DLD1 (cell line): Measurements from ENCODE around the gene TM7SF3.
"Not testable (repeated sequence)": the region's sequence is repeated elsewhere in the genome, so short reads cannot be mapped to it uniquely, and the experiment has no call there.

Experiments
- in situ Hi-C: cut with HindIII; loops from 2 replicates; pipeline ENCODE4 v1.10.0; 2017; ENCODE audit warnings: low sequenced_read_pairs

The TM7SF3 gene, protein sequence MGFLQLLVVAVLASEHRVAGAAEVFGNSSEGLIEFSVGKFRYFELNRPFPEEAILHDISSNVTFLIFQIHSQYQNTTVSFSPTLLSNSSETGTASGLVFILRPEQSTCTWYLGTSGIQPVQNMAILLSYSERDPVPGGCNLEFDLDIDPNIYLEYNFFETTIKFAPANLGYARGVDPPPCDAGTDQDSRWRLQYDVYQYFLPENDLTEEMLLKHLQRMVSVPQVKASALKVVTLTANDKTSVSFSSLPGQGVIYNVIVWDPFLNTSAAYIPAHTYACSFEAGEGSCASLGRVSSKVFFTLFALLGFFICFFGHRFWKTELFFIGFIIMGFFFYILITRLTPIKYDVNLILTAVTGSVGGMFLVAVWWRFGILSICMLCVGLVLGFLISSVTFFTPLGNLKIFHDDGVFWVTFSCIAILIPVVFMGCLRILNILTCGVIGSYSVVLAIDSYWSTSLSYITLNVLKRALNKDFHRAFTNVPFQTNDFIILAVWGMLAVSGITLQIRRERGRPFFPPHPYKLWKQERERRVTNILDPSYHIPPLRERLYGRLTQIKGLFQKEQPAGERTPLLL

DNA sequence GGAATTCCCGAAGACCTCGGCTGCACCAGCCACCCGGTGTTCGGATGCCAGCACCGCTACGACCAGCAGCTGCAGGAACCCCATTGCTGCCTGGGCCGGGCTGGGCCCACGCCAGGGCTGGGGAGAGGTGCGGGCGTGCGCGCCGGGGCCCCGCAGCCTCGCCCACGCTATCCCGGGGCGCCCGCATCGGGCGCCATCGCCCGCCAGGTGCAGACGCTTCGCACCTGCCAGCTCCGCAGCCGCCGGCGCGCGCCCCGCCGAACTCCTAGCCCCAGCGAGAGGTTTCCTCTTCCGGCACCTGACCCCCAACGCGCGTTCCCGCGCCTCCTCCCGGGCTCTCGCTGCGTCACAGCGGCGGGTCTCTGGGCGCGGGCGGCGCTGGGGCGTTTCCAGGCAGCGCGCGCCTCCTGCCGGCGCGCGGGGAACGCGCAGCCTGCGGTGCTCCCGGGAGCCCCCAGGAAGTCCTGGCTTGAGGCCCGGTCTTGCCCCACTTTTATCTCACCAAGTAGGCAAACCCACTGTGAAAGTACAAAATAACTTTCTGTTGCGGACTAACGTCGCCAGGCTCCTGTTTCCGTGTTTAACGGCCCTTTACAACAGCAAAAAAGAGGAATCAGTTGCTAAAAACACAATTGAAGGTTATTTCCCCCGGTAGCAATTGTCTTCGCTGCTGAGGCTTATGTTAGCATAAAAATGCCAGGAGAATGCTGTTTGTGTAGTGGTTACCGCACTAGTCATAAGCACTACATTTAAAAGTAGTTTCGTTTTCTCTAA, at the start of gene TM7SF3:
Gene TM7SF3, minus strand, starts transcription at position 300 of the 774 bp plus-strand sequence. Its CDS starts 216 bp downstream, at position 84.
- in situ Hi-C loops = no loop called here

DNA sequence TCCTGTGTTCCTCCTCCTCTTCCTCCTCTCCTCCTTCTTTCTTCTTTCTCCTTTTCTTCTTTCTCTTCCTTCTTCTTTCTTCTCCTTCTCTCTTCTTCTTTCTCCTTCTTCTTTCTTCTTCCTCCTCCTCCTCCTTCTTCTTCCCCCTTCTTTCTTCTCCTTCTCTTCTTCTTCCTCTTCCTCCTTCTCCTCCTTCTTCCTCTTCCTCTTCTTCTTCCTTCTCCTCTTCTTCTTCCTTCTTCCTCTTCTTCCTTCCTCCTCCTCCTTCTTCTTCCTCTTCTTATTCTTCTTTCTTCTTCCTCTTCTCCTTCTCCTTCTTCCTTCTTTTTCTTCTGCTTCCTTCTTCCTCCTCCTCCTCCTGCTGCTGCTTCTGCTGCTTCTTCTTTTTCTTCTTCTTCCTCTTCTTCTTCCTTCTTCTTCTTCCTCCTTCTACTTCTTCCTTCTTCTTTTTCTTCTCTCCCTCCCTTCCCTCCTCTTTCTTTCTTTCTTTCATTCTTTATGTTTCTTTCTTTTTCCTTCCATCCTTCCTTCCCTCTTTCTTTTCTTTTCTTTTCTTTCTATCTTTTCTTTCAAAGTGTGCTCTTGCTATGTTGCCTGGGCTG, 49.2 kb upstream of the TM7SF3 start:
- in situ Hi-C loops = no loop called here

DNA sequence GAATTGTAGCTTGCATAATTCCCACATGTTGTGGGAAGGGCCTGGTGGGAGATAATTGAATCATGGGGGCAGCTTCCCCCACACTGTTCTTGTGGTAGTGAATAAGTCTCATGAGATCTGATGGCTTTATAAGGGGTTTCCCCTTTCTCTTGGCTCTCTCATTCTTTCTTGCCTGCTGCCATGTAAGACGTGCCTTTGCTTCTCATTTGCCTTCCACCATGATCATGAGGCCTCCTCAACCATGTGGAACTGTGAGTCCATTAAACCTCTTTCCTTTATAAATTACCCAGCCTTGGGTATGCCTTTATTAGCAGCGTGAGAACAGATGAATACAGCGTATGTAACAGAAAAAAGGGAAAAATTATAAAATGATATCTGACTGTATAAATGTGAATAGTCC, 47.1 kb upstream of the TM7SF3 start:
- in situ Hi-C loops = no loop called here

DNA sequence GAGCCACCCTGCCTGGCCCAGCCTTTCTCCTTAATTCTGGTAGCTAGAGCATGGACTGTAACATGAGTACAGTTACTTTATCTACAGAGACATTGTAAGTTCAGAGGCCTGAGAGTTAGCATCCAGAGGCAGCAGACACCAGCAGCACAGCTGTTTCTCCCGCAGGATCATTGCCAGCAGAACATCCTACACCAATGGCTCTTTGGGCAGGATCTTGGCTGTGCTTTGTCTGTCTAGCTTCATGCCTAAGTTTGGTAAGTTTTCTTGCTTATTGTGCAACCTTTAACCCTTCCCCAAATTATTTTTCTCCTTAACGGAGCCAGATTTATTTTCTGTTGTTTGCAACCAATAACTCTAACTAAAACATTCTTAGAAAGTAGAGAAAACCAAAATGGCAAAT, 46.6 kb upstream of the TM7SF3 start:
- in situ Hi-C loops = no loop called here

DNA sequence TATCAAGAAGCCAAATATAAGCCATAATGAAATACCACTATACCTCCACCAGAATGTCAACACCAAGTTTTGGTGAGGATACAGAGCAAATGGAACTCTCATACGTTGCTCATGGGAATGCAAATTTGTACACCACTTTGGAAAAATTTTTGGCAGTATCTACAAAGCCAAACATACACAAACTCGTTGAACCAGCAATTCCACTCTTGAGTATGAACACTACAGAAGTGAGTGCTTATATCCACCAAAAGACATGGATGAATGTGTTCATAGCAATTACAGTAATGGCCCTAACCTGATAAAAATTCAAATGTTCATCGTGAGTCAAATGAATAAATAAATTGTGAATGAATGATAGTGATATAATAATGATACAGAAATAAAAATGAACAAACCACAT, 43.4 kb upstream of the TM7SF3 start:
- in situ Hi-C loops = no loop called here

DNA sequence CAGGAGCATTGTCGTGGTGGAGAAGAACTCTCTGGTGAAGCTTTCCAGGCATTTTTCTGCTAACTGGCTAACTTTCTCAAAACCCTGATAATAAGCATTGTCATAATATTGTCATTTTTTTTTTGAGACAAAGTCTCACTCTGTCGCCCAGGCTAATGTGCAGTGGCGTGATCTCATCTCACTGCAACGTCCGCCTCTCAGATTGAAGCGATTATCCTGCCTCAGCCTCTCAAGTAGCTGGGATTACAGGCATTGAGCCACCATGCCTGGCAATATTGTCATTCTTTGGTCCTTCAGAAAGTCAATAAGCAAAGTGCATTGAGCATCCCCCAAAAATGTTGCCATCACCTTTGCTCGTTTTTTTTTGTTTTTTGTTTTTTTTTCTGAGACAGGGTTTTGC, 41.8 kb upstream of the TM7SF3 start:
- in situ Hi-C loops = no loop called here

DNA sequence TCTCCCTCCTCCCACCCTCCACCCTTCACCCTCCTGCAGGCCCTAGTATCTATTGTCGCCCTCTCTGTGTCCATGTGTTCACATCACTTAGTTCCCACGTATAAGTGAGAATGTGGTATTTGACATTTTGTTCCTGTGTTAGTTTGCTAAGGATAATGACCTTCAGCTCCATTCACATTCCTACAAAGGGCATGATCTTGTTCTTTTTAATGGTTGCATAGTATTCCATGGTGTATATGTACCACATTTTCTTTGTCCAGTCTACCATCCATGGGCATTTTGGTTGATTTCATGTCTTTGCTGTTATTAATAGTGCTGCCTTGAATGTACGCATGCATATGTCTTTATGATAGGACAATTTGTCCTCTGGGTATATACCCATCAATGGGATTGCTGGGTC, 38.6 kb upstream of the TM7SF3 start:
- in situ Hi-C loops = no loop called here

DNA sequence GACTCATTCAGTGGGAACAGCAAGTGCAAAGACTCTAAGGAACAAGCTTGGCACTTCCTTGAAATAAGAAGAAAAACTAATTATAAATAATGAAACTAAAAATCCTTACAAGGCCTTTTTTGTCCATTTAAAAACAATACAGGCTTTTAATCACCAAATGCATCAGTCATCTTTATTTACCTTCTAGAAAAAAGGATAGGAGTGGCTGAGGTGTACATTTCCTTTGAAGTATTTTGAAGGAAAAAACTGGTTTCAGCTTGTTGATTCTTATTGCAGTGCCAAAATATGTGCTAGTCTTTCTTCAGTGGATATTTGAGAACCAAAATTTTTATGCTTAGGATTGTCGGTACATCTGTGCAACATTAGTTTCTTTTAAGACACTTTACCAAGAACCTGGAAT, 38.0 kb upstream of the TM7SF3 start:
- in situ Hi-C loops = no loop called here

DNA sequence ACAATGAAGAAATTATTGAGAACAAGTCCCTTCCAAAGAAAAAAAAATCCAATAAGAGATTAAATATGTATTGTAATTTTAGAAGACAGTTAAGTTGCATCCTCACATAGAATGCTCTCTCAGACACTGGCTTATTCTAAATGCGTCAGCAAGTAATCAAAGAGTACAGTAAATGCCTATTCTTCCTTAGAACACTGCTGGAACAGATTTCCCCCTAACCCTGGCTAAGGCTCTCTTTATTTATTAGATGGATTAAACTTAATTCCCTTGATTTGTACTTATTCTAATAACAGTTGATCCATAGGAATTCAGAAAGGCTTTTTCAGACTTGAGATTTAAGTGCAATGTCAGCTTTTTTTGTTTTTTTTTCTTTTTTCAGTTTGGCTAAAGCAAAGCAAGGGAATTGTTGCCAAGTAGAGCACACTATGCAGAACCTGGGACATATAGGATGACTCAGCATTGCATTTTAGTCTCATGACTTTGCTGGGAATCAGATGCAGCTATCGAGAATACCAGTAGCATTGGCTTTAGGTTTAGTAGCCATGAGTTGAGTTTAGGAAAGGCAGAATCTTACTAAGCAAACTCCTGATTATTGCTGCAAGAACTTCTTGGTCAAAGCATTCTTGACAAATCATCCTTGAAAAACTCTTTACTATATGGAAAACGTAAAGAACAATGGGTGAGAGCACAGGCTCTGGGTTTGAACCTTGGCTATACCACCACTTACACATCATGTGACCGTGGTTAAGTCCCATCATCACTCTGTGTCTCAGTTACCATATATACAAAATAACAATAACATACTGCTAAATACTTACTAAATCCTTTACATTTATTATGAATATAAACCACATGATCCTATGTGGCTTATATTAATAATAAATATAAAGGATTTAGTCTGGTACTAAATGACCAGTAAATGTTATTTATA, 34.9 kb upstream of the TM7SF3 start:
- in situ Hi-C loops = no loop called here

DNA sequence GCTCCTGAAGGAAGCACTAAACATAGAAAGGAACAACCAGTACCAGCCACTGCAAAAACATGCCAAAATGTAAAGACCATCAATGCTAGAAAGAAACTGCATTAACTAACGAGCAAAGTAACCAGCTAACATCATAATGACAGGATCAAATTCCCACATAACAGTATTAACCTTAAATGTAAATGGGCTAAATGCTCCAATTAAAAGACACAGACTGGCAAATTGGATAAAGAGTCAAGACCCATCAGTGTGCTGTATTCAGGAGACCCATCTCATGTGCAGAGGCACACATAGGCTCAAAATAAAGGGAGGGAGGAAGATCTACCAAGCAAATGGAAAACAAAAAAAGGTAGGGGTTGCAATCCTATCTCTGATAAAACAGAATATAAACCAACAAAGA, 27.8 kb upstream of the TM7SF3 start:
- in situ Hi-C loops = not testable (repeated sequence)

DNA sequence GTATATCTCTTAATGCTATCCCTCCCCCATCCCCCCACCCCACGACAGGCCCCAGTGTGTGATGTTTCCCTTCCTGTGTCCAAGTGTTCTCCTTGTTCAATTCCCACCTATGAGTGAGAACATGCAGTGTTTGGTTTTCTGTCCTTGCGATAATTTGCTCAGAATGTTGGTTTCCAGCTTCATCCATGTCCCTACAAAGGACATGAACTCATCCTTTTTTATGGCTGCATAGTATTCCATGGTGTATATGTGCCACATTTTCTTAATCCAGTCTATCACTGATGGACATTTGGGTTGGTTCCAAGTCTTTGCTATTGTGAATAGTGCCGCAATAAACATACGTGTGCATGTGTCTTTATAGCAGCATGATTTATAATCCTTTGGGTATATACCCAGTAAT, 26.5 kb upstream of the TM7SF3 start:
- in situ Hi-C loops = not testable (repeated sequence)

DNA sequence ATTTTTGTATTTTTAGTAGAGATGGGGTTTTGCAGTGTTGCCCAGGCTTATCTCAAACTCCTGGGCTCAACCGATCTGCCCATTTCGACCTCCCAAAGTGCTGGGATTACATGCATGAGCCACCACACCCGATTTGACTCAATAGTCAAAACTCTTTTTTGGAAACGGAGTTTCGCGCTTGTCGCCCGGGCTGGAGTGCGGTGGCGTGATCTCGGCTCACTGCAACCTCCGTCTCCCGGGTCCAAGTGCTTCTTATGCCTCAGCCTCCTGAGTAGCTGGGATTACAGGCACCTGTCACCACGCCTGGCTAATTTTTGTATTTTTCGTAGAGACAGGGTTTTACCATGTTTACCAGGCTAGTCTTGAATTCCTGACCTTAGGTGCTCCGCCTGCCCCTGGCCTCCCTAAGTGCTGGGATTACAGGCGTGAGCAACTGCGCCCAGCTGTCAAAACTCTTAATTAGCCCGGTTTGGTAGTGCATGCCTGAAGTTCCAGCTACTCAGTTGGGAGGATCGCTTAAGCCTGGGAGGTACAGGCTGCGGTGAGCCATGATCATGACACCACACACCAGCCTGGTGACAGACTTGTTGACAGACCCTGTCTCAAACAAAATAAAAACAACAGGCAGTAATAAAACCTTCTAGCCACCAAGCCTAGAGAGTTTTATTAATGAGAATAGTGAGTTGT, 20.6 kb upstream of the TM7SF3 start:
- in situ Hi-C loops = no loop called here

DNA sequence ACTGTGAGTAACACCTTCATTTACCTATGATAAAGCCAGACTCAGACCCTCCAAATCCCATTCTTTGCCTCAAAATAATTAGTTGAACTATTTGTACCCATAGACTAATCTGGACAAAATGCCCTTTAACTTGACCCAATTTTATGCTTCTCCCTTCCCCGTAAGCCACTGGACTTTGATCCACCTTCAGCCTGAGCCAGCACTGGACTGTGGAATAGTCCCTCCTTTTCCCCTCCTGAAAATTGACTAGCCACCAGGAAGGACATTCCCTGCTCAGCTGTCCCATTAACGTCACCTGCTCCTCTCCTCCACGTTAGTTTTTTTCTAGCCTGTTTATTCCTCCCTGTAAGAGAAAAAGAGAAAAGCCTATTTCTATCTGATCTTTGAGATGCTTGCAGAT, 18.5 kb upstream of the TM7SF3 start:
- in situ Hi-C loops = no loop called here

DNA sequence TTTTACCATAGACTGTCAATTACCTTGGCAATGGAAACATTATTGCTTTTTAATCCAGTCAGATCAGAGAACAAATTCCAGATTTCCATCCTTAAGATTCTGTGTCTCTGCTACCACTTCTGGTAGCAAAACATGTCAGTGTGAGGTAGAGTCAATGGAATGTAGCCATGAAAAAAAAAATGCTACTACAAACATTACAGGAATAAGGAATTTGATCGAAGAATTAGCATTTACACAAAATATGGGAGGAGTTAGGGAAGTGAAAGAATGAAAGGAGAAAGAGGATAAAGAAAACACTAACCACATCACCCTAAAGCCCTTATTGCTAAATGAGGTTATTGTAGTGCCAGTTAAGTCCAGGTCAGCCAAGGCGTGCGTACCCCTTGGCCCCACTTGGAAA, 17.3 kb upstream of the TM7SF3 start:
- in situ Hi-C loops = no loop called here

DNA sequence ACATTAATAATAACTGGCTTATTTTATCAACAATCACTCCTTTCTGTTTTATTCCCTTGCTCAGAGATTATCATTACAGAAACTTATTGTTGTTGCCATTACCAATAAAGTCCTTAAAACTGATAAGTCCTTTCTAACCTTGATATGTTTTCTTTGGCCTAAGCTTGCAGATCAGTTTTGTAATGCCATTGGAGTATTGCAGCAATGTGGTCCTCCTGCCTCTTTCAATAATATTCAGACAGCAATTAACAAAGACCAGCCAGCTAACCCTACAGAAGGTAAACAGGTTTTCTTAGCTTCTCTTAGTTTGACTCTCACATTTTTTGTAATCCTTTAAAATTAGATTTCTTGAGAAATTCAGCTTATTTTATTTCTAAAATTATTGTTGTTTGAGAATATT, 12.1 kb upstream of the TM7SF3 start:
- in situ Hi-C loops = no loop called here

DNA sequence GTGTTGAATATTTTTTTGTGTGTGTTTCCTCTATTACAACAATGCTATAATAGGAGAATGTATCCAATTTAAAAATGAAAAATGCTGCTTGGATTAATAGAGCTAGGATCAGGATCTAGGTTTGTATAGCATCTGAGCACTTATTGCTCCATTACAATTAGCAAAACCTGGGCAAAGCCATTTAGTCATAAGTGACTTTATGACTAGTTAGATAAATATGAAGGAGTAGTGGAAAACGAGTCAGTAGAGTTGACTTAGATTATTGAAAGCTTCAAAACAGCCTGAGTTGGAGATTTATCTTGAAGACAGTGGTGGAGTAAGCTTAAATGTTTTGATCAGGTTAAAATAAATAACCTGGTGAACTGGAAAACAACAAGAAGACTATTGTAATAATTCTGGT, 10.9 kb upstream of the TM7SF3 start:
- in situ Hi-C loops = no loop called here

DNA sequence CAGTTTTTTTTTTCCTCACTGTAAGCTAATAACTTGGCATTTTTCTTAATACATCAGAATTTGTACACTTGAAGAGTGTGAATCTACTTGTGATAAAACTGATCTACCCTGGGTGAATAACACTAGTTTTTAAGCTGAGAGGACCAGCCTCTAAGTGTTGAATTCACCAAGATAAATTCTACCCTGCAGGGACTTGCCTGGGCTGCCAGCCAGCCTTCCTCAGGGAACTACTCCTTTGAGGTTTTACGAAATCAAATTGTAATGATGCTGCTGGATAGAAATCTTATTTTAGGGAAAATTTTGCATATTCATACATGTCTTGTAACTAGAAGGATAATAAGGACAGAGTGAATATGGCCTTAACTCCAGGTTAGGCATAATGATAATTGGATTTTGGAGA, 10.1 kb upstream of the TM7SF3 start:
- in situ Hi-C loops = no loop called here

DNA sequence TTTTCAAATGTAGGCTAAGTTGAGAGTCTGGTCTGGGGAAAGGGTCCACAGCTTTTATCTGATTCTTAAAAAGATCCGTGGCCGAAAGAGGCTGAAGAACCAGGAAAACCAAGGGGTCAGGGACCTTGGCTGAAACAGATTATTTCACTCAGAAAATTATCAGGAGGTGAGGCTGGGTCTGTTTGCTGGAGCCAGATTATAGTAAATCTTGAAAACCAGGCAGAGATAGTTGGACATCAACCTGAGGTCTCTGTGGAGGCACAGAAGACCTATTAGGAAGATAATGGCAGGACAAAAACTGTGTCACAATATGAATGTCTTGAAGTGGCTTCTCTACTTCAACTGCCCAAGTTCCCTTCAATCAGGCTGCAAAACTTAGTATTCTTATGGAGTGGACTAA, 6.6 kb upstream of the TM7SF3 start:
- in situ Hi-C loops = no loop called here

DNA sequence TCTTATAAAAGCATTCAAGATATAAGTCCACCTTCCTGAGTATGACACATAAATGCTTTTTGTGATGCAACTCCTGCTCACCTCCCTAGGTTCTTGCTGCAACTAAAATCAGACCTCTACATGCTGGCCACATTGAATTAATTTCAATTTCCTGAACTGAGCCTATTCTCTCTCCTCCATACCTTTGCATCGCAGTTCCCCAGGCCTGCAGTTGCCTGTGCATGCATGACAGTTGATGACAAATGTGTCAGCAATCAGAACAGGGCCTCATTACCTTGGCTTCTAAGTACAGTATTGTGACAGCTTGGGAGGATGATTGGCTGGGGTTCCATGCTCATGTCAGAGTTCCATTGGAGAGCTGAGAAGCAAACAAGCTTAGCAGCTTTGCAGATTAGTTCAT, 3.9 kb upstream of the TM7SF3 start:
- in situ Hi-C loops = no loop called here
